Cardiac septum (tissue), 1 donor: ENCODE results near the gene SYNC. TPM values are rescaled to one million over a fixed set of nuclear protein-coding genes. Genes with fewer than 3 reads are reported as not detected.
A peak's percentile ranks its signal among the peaks of the same experiment; 100 is the strongest.
"Not testable (repeated sequence)": the region's sequence is repeated elsewhere in the genome, so short reads cannot be mapped to it uniquely, and the experiment has no call there.

Experiments
- DNase-seq: peaks from one replicate; pipeline ENCODE4 v3.0.0-alpha.2; 2020; ENCODE audit warnings: low spot score
- intact Hi-C: fragments of 100-400 bp; cut with DNase I; formaldehyde crosslinking; loops from one replicate; pipeline ENCODE4 v1.14.0; 2022
- total RNA-seq: library from RNA; stranded (reverse); fragmentation: NEBNext Ultra II Directional; extraction: Animal tissue kit (Norgen Biotek cat#: 25700); gene quantifications from one replicate; pipeline ENCODE4 v1.2.1, GENCODE V29; 2021
- donor health status: DM: no; HTN: no; CAD: no.

SYNC gene
- total RNA-seq, 1 donor from 2014 or later, result 18.2 TPM

DNA sequence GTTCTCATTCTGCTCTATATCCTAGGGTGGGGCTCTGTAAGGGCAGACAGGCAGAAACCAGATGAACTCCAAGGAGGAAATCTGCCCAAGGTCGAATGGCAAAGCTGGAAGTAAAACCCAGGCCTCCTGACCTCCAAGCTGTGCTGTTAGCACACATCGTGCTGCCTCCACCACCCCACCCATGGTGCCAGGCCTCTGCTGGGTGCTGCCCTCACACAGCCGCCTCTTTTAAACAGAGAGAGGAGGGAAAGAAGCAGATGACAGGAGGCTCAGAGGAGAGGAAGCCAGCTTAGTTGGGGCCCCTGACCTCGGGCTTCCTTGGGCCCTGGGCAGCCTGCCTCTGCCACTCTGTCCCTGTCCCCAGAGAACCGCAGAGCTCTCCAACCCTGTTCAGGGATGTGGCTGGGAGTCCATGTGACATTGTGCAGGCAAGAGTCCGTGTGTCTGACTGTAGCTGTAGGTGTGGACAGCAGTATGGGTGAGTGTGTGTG is 1.1 kb downstream of the SYNC start:
- intact Hi-C loops, result no loop called here
- peak; percentile 49 for DNase-seq

- peak; percentile 3 for DNase-seq
- intact Hi-C loops, result not testable (repeated sequence)
These were observed 5.6 kb downstream of the SYNC start for GRCh38 chr1:32696996-32697395.

- intact Hi-C loops, result no loop called here
- peak; percentile 6 for DNase-seq
These were observed 6.5 kb downstream of the SYNC start for GRCh38 chr1:32696041-32696440.

DNA sequence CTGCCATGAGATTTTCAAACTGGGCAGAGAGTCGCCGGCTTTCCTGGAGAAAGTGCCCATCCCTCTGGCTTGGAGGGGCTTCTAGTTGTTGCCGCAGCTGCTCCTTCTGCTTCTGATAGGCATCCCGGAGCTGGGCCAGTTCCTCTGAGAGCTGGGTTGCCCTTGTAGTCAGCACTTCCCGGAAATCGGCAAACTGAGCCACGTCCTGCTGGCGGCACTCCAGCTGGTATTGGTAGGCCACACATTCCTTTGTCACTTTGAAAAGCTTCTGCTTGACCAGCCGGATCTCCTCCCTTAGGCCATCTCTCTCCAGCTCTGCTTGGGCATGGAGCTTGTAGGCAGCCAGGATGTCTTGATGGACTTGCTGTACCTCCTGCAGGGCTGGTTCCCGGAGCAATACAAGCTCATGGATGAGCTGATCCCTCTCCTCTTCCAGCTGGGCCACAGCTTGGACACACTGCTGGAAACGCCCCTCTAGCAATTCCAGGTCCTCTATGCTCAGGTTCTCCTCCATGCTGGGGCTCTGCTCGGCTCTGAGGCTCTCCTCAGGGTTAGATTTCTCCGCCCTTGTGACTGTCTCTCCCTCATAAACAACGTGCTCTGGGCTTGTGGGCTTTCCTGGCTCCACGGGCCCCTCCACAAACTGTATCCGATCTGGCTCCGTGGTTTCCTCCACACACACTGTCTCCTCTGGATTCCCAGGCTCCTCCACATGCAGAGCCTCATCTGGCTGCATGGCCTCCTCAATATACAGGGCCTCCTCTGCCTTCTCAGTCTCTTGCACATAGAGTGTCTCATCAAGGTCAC is 7.3 kb downstream of the SYNC start:
- intact Hi-C loops, result no loop called here
- DNase-seq, result peak; percentile 63

- intact Hi-C loops, result no loop called here
- no peak for DNase-seq
These were observed 9.0 kb downstream of the SYNC start for GRCh38 chr1:32693455-32694174.

DNA sequence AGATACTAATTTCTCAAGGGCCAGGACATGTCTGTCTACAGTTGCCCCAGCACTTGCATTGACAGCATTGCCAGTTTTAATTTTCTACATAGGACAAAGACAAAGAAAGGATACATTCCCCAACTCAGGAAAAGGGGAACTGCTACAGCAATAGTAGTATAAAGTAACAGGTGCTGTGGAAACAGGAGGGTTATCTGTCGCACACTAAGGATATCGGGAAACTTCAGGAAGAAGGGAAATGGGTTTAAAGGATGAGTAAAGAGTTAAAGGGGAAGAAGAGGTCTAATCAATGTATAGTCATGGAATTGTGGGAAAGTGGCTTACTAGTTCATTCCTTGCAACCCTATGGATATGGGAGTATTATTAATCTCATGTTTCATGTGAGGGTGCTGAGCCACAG is 16.2 kb downstream of the SYNC start:
- DNase-seq, result no peak
- intact Hi-C loops, result no loop called here

DNA sequence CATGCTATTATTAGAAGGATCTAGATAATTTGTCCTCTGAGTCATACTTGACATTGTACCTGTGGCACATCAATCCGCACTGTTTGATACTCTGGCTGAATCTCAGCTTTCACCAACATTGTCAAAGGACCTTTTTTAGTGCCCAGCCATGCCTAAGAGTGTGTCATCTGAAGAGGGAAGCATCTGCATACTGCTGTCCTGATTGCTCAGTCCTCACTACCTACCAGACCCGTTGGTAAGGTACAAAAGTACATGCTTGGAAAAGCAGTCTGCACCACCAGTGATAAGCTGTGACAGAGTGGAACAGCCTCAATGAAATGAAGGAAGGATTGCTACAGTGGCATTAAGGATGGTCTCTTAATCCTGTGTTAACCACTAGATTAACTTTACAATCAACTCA is 17.1 kb downstream of the SYNC start:
- intact Hi-C loops, result no loop called here
- DNase-seq, result no peak

- DNase-seq, result no peak
- intact Hi-C loops, result no loop called here
These were observed 18.3 kb downstream of the SYNC start for GRCh38 chr1:32684167-32684811.

- DNase-seq, result no peak
- intact Hi-C loops, result no loop called here
These were observed 19.2 kb downstream of the SYNC start for GRCh38 chr1:32683397-32683796.

DNA sequence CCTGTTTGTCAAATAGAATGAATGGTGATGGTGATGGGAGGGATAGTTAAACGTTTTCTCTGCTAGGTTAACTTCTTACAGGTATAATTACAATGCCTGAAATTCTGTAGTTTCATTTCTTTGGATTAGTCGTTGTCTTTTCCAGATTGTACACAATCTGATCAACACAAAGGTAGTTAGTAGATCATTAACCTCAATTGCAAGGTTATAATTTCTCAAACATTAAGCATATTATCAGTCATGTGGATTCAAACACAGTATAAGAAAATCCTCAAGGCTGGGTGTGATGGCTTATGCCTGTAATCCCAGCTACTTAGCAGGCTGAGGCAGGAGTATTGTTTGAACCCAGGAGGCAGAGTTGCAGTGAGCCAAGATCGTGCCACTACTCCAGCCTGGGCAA is 20.6 kb downstream of the SYNC start:
- intact Hi-C loops, result no loop called here

DNA sequence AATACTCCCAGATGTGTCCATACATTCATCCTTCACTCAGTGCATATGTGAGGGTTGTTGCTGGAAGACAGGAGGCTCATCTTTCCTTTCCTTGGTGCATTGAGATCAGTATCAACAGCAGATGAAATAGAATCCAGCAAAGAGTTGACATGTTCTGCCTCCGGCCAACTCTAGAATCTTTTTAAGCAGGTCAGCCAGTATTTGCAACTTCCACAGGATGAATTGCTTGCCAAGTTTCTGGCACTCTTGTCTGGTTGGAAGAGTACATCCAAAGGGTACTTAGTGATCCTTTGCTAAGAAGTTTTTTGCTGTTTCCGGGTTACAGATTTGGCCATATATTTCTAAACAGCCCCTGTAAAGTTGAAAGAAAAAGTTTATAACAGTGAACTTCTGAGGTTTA is 21.1 kb downstream of the SYNC start:
- intact Hi-C loops, result no loop called here
- no peak for DNase-seq

More for the DNA sequence above, 20.6 kb downstream of the SYNC start:
- no peak for DNase-seq

GRCh38 chr1:32680642-32681041 is 21.9 kb downstream of the SYNC start:
- no peak for DNase-seq
- intact Hi-C loops, result no loop called here

DNA sequence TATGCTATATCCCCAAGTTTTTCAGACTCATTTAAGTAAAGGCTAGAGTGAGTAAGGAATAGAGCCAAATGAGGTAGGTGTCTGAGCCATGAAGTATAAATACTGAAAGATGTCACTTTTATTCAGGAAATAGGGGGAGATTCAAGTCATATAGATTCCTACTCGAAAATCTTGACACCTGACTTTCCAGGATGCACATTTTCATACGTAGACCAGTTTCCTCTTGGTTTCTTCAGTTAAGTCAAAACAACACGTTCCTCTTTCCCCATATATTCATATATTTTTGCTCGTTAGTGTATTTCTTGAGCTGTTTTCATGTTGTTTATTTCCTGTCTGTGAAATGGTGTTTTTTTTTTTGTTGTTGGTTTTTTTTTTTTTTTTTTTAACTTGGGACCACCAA is 22.6 kb downstream of the SYNC start:
- DNase-seq, intact Hi-C loops: not testable (repeated sequence)

DNA sequence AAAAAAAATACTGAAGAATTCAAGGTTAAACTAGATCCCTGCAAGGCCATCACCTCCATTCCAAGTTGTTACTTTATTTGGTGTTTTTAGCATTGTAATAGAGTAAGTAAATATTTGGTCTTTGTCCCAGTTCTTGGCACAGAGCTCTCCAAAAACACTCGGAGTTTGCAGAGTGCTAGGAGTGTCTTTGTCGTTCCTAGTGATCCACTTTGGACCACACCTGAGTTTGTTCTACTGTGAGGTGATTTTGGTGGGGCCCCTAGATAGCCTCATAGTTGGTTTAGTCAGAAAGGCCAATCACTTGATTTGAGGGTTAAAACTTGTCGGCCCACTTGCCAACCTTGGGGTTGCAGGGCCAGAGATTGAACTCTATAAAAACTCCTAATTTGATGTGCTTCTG is 25.6 kb downstream of the SYNC start:
- intact Hi-C loops, result no loop called here
- no peak for DNase-seq

GRCh38 chr1:32668716-32669115 is 33.9 kb downstream of the SYNC start:
- DNase-seq, intact Hi-C loops: not testable (repeated sequence)

GRCh38 chr1:32666901-32667566 is 35.5 kb downstream of the SYNC start:
- no peak for DNase-seq
- intact Hi-C loops, result no loop called here

GRCh38 chr1:32665915-32666314 is 36.7 kb downstream of the SYNC start:
- intact Hi-C loops, result no loop called here
- DNase-seq, result no peak

DNA sequence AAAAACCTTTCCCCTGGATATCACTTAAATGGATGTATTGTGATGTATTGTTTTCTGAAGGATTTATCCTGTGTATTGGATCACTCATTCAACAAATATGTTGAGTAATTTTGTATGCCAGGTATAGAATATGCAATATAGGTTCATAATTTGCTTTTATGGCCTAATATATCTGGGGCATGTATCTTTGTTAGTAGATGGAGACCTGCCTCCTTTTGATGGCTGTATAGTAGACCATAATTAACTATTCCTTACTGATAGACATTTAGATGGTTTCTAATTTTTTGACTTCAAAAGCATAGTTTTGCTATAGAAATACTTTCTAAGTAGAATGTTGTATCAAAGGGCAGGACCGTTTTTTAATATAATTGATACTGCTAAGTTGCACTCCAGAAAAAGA is 43.0 kb downstream of the SYNC start:
- no peak for DNase-seq
- intact Hi-C loops, result no loop called here

DNA sequence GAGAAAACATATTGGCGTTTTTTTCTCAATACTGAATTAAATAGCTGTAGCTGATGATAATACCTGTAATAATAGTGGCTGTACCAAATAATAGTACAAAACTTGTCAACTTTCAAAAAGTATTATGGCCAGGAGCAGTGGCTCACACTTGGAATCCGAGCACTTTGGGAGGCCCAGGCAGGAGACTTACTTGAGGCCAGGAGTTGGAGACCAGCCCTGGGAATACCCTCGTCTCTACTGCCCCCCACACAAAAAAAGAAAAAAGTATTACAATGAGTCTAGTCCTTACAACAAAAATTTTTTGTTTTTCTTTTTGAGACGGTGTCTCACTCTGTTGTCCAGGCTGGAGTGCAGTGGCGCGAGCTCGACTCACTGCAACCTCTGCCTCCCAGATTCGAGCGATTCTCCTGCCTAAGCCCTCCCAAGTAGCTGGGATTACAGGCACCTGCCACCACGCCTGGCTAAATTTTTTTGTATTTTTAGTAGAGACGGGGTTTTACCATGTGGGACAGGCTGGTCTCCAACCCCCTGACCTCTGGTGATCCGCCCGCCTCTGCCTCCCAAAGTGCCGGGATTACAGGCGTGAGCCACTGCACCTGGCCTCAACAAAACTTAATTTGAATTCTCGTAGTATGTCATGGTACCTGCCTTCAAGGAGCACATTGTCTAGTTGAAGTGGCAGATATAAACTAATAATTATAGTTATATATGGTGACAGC is 50.2 kb downstream of the SYNC start:
- intact Hi-C loops, result no loop called here
- DNase-seq, result no peak
